ENCODE results near the gene SSPN.
A peak's percentile ranks its signal among the peaks of the same experiment; 100 is the strongest.

SSPN gene

DNA sequence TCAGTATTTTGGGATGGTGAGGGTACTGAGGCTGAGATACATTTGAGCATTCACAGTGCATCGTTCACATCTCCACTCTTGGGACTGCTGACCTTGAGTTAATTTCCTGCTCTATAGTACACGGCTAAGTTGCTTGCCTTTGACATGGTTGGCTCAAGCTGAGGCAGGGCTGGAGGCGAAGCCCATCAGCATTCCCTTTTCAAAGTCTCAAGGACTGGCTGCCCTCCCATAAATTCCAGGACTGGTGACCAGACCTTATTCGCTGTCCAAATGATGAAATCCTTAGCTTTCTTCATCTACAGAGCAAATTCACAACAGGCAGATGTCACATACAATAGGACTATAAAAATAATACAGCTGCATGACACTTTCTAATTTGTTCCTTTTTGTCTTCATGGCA lies 85.9 kb downstream of the SSPN start:
- peak in 5 of 56 donors; percentile 11 to 52 (median 25) for DNase-seq

DNA sequence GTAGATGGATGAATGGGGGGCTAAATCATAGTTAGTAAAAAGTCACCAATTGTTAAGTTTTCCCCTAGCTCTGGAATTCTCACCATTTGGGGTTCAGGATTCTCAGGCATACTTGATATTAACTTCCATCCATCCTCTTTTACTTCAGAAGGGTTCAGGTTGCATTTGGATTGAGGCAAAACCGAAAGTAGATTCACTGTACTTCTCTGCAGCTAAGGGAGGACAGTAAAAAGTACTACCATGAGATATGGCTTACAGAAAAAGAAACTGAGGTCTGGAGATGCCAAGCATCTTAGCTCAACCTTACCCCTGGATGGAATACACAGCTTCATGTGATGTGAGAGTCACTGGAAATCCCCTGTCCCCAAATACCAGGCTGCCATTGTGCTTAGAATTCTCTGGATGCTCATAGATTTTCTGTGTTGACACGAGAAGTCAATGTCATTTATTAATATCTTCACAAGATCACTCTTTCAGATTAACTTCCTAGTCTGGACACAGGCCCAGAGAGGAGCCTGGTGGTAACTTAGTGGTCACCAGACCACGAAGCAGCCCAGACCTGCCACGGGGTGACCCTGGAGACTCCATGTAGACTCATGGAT lies 87.1 kb downstream of the SSPN start:
- no peak for DNase-seq

DNA sequence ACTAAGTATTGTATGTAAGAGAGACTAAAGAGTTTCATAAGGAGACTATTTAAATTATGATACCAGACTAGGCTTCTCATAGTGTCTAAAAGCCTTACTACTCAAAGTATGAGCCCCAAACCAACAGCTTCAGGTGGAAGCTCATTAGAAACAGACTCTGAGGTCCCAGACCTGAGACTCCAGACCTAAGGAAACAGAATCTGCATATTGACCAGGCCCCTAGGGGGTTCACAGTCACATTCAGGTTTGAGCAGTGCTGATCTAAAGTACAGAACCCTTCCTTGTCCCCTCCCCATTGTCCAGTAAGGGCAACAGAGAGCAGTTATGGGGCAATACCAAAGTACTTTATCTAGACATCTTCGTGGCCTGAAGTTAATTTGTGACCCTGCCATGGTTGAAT lies 87.7 kb downstream of the SSPN start:
- DNase-seq = no peak

DNA sequence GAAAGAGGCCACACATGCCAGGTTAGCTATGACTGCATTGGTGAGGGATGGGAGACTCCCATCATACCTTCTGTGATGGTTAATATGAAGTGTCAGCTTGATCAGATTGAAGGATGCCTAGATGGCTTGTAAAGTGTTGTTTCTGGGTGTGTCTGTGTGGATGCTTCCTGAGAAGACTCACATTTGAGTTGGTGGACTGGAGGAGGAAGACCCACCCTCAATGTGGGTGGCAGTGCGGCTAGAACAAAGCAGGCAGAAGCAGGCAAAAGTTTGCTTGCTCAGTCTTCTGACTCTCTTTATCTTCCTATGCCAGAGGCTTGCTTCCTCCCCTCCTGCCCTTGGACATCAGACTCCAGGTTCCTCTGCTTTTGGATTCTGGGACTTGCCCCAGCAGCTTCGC lies 88.2 kb downstream of the SSPN start:
- DNase-seq = no peak

DNA sequence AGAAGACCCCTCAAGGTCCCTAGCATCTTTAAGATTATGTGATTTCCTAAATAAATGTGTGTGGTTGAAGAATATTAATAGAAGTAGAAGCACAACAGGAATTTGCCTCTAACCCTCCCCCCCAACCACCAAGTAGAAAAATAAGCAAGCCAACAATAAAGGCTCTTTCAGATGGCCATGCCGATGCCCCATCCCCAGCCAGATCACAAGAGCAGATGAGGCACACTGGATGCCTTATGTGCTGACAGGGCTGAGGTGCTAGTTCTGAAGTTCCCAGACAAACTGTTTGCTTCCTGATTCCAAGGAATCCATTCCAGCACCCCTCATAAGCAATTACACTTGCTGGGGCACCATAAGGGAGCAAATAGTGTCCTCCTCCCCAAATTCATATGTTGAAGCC lies 90.0 kb downstream of the SSPN start:
- DNase-seq = no peak

DNA sequence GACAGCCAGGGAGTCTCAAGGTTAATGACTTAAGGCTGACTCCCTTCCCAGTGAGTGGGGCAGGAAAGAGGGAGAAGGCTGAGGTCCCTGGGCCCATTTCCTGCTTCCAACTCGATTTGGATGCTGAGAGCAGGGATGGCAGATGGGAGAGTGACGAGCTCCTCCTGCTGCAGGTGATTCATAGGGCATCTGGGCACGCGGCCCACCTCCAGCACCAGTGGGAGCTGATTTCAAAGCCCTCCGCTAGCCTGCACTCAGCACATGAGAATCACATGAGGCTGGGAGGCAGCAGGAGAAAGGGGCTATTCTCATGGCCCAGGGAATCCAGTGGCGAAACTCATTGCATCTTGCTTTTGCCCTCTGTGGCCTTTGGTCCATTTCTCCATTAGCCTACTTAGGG lies 90.8 kb downstream of the SSPN start:
- no peak for DNase-seq

DNA sequence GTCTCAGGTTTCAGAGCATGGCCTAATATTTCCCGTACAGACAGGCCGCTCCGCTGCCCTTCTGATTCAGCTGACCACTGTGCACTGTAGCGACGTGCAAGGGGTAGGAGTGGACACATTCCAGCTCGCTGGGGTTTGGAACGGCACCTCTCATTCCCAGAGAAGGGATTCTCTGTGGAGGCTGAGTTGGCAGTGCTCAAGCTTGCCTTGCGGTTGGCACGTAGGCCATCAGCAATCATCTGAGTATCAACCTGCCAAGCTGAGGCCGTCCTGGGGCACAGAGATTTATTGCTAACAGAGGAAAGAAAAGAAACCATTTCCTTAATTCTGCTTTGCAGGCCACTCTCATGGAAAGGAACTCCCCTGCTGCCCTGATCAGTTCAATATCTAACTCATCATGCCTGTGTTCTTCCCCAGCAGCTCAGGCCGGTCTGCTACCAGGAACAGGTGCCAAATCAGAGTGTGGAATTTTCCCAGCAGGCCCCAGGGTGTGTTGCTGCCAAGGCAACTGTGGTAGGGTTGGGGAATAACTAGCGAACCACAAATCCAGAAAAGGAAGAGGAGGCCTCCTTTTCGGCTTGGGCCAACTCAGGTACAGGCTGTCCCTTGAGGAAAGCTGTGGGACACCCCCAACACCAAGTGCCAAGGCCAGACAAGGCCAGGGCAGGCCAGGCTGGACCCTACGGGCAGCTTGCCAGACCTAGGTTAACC lies 92.5 kb downstream of the SSPN start:
- DNase-seq = peak in 9 of 56 donors; percentile 15 to 41 (median 21)

DNA sequence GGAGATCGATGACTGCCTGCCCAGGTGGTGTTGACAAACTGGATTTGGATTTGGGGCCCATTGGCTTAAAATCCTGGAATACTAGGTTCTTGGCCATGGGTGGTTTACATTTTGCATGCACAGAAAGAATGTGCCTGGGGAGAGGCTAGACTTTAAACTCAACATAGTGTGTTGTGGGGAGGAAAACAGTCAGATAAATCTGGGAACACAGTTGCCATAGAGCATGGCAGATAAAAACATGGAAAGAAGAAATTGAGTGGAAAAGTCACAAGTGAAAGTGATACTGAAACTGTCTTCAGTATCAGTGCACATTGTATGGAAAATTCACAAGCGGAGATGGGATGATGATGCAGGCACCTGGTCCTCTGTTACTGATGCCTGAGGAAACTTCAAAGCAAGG lies 95.2 kb downstream of the SSPN start:
- DNase-seq = no peak

DNA sequence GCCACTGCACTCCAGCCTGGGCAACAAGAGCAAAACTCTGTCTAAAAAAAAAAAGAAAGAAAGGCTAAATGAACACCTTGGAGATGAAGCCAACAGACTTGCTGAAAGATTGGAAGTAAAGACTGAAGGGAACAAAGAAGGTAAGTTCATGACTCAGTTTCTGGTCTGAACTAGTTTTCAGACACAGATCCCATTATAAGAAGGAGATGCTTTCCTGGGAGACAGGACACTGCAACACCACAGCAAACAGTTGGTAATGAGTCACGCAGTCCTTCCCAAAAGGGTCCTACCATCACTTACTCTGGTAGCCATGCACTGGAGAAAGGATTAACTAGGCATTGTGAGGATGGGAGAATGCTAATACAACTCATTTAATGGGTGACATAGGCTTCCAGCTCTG lies 97.2 kb downstream of the SSPN start:
- DNase-seq = no peak

DNA sequence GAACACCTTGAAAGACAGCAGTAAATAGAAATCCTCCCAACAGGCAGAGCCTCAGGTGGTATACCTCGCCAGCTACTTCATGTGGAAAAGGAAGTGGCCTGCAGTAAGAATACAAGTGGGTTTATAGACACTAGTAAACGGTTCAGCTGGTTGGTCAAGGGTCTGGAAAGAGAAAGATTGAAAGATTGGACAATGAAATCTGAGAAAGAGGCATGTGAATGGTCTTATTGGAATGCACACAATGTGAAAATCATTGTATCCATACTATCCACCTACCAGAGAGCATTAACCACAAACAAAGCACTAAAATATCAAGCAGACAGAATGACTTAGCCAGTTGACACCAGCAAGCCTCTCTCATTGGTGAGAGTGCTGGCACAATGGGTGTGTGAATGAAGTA lies 98.2 kb downstream of the SSPN start:
- DNase-seq = no peak

DNA sequence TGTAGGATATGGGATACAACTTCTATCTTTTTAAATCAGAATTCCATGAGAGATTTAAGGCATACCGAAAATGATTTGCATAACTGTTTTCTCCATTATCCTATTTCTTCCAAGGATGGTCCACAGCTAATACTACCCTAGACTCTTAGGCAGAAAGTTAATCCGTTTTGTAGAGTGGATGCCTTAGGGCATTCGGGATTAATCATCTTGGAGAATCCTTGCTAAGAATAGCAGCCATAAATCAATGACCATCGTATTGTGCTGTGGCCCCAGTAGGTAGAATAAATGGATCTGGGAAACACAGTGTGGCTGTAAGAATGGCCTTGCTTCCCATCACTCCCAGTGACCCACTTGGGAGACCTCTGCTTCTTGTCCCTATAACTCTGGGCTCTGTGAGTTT lies 99.6 kb downstream of the SSPN start:
- no peak for DNase-seq

DNA sequence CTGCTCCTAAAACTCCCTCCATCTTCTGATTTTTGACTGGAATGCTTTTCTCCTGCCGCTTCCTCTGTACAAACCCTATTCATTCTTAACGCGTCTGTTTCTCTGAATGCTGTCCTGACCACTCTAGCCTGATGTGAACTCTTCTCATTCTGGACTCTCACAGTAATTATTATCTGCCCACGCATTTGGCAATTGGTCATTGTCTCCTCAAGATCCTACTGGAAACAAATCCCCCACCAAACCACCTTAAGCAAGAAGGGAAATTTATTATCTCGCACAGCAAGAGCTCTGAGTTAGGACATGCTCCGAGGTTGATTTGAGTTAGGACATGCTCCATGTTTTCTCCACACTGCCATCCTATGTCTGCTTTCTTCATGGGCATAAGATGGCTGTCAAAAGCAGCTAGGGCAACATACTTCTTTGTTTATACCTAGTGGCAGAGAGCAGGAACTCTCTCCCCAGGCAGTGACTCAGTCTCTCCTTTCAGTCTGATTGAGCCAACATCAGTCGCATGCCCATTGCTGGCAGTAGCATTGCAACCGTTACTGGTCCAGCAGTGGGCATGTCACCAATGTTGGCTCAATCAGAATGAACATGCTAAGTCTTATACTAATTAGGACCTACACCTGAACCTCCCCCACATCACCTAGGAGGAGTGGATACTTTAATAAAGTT lies 102.2 kb downstream of the SSPN start:
- DNase-seq = no peak

DNA sequence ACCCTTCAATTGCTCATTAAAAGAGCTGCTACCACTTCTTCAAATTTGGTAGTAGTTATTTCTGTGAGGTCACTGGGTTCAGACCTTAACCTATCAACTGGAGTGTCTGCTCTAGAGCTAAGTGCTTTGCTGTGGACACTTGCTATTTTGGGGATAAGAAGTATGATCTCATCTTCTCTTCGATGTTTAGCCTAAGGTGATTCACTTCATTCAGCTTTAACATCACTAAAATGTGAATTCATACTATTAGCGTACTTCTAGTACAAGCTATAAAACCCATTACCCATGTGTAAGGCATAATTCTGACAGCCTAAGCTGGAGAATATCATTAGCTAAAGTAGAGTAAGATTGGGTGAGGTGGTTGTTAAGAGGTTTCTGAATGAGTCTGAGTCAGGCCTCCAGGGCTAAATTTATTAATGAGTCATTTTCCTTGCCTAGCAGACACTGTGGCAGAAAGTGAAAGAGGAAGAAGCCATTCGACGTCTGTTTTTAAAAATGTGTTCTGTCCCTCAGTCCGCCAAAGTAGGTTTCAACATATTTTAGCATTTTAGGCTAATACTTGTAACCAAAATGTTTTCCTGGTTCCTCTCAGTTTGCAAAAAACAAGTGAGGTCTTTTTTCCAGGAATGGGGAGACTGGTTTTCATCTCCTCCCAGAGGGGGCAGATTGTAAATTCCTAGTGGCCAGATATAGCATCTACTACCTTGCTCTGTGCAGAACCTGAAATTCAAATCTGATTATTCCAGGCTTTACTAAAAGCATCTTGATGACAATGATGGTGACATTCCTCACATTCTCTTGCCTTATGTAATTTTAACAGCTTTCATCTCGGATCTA lies 103.6 kb downstream of the SSPN start:
- no peak for DNase-seq

DNA sequence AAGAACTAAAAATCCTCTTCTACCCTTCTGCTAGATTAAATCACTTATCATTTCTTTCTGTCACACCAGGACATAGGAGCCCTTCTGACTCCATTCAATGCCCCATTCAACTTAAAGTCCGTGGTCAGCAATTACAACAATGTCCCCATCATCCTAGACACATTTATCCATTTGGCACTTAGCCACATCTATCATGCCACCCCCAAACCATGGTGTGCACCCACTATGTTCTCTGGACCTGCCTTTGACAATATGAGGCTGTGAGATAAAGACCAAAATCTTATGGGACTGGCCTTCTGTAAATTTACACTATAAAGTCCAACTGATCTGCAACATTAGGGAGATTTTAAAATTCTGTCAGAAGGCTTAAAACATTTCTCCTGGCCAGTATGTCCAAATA lies 104.4 kb downstream of the SSPN start:
- no peak for DNase-seq

All from amygdala (tissue), 56 donors.